Lower lobe of right lung (tissue), 2 donors: Measurements from ENCODE around the gene TPK1. TPM values are rescaled to one million over a fixed set of nuclear protein-coding genes. Genes with fewer than 3 reads are reported as not detected.

ENCODE experiments used
- ATAC-seq, 2 donors: fragments of 200-7000 bp; cut with Tn5 transposase; one replicate each; pipeline ENCODE4 v1.9.1; 2020 to 2022; ENCODE audit warnings: mild to moderate bottlenecking in 2 of 2, moderate library complexity in 2 of 2
- DNase-seq: peaks from one replicate; pipeline ENCODE4 v3.0.0-alpha.2; 2020
- H3K27ac ChIP-seq: fragments of 200-600 bp; one replicate; pipeline ENCODE4 v1.8.0; 2022
- H3K27me3 ChIP-seq: fragments of 200-600 bp; one replicate; pipeline ENCODE4 v1.8.0; 2022; ENCODE audit warnings: low read depth
- H3K36me3 ChIP-seq: fragments of 200-600 bp; one replicate; pipeline ENCODE4 v1.8.0; 2022; ENCODE audit warnings: mild to moderate bottlenecking
- H3K4me1 ChIP-seq: fragments of 200-600 bp; one replicate; pipeline ENCODE4 v1.8.0; 2022
- H3K4me3 ChIP-seq: fragments of 200-600 bp; one replicate; pipeline ENCODE4 v1.8.0; 2022; ENCODE audit warnings: mild to moderate bottlenecking
- H3K9me3 ChIP-seq: fragments of 200-600 bp; one replicate; pipeline ENCODE4 v1.8.0; 2022
- intact Hi-C: fragments of 100-400 bp; cut with DNase I; formaldehyde crosslinking; loops from one replicate; pipeline ENCODE4 v1.11.0; 2022
- total RNA-seq: library from RNA; stranded (reverse); fragmentation: NEBNext Ultra II Directional; extraction: Animal tissue kit (Norgen Biotek cat#: 25700); gene quantifications from one replicate; pipeline ENCODE4 v1.2.1, GENCODE V29; 2021
- TF ChIP-seq, protein P1 (sequence below): fragments of 200-600 bp; IDR thresholded peaks from one replicate; pipeline ENCODE4 v1.8.0; 2022; ENCODE audit warnings: antibody characterized with exemption, mild to moderate bottlenecking
- donor health status: DM: no; HTN: yes; CAD: no; lungs with severe emphysema.

TPK1 gene
- total RNA-seq, 1 donor from 2014 or later = 9.0 TPM

DNA sequence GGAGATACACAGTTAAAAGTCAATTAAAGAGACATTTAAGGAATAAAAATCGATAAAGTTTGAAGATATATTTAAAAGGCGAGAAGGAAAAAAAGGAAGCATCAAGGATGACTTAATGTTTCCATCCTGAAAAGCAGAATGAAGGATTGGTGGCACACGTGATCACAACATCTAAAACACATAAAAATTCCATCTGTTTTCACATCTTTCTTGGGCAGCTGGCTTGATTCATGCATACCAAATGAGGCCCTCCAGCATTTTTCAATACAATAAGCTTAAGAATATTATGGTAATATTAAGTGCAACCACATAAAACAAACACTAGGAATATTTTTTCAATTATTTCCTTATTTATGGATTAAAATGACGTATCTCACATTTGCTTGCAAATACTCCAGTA lies 112.6 kb downstream of the TPK1 start:
- no peak for ATAC-seq
- Histone ChIP-seq H3K27me3 (no peaks in the 10 kb centered on the region), H3K27ac (no peak overlapping the region), H3K36me3 (no peaks in the 10 kb centered on the region), H3K9me3 (no peaks in the 10 kb centered on the region), H3K4me1 (no peaks in the 10 kb centered on the region), H3K4me3 (no peak overlapping the region)
- no peak for DNase-seq
- TF ChIP-seq, protein P1, sequence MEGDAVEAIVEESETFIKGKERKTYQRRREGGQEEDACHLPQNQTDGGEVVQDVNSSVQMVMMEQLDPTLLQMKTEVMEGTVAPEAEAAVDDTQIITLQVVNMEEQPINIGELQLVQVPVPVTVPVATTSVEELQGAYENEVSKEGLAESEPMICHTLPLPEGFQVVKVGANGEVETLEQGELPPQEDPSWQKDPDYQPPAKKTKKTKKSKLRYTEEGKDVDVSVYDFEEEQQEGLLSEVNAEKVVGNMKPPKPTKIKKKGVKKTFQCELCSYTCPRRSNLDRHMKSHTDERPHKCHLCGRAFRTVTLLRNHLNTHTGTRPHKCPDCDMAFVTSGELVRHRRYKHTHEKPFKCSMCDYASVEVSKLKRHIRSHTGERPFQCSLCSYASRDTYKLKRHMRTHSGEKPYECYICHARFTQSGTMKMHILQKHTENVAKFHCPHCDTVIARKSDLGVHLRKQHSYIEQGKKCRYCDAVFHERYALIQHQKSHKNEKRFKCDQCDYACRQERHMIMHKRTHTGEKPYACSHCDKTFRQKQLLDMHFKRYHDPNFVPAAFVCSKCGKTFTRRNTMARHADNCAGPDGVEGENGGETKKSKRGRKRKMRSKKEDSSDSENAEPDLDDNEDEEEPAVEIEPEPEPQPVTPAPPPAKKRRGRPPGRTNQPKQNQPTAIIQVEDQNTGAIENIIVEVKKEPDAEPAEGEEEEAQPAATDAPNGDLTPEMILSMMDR = no peak
- intact Hi-C loops = no loop called here

DNA sequence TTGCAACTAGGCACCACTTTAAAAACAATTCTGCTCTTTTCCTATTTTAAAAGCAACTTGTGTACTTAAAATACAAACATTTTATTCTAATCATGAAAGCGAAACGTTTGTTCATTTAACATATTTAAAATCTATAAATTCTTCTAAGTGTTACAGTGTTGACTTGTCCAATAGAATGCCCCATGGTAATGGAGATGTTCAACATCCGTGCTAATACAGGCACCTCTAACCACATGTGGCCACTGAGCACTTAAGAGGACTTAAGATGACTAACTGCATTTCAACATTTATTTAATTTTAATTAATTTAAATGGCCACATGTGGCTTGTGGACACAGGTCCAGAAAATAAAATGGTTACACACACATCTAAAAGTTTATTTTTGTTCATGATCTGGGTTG lies 115.1 kb downstream of the TPK1 start:
- no peaks in the 10 kb centered on the region for H3K4me1 ChIP-seq
- TF ChIP-seq, protein P1 = no peak
- no peaks in the 10 kb centered on the region for H3K27me3 ChIP-seq
- H3K36me3 ChIP-seq = no peaks in the 10 kb centered on the region
- DNase-seq (no peak), ATAC-seq (no peak)
- H3K27ac ChIP-seq = no peak overlapping the region
- H3K4me3 ChIP-seq = no peak overlapping the region
- no peaks in the 10 kb centered on the region for H3K9me3 ChIP-seq
- intact Hi-C loops = no loop called here

DNA sequence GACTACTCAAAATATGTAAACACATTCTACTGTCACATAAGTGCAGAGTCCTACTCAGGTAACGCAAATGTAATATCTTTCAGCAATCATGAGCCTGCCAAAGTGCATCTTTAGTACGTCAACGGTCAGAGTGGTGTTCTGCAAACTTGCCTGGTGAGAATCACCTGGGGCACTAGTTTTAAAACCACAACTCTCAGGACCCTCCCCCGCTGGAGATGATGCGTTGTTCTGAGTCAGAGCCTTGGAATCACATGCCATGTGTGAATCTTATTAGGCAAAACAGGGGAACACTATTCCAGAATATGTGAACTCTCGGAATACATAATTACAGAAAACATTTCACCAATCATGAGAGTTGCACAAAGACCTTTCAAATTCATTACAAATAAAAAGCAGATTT lies 115.7 kb downstream of the TPK1 start:
- Histone ChIP-seq H3K4me3 (no peak overlapping the region), H3K9me3 (no peaks in the 10 kb centered on the region), H3K27me3 (no peaks in the 10 kb centered on the region), H3K27ac (no peak overlapping the region), H3K36me3 (no peaks in the 10 kb centered on the region), H3K4me1 (no peaks in the 10 kb centered on the region)
- ATAC-seq (no peak), DNase-seq (no peak)
- intact Hi-C loops = no loop called here
- TF ChIP-seq, protein P1 = no peak

DNA sequence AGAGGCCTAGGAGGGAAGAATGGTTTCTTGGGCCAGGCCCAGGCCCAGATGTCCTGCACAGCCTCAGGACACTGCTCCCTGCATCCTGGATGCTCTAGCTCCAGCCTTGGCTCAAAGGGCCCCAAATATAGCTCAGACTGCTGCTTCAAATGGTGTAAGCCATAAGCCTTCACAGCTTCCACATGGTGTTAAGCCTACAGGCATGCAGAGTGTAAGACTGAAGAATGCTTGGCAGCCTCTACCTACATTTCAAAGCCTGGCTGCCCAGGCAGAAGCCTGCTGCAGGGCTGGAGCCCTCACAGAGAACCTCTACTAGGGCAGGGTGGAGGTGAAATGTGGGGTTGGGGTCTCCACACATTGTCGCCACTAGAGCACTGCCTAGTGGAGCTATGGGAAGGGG lies 118.1 kb downstream of the TPK1 start:
- no peak for ATAC-seq

DNA sequence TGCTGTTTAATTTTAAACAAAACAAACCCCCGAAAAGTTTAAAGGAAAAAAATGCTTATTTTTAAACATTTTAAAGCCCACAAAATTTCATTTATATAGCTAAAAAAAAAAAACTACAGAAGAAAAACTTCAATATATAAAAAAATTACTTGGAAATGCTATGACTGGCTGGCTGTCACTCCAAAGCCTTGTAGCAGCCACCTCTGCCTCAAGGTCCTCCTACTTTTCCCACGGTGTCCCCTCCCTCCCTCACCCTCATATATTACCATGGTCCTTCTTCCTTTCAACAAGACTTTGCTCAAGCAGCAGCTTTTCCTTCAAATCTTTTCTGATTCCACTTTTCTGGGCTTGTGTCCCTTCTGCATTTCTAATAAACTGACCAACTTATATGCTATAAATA lies 122.0 kb downstream of the TPK1 start:
- Histone ChIP-seq H3K27ac (no peak overlapping the region), H3K4me3 (no peak overlapping the region), H3K27me3 (no peaks in the 10 kb centered on the region), H3K4me1 (no peaks in the 10 kb centered on the region), H3K9me3 (no peaks in the 10 kb centered on the region), H3K36me3 (no peaks in the 10 kb centered on the region)
- ATAC-seq = no peak
- TF ChIP-seq, protein P1 = no peak
- DNase-seq = no peak
- intact Hi-C loops = no loop called here

More for the DNA sequence above, 118.1 kb downstream of the TPK1 start:
- no peak overlapping the region for H3K4me3 ChIP-seq
- no peaks in the 10 kb centered on the region for H3K36me3 ChIP-seq
- H3K27ac ChIP-seq = no peak overlapping the region
- intact Hi-C loops = no loop called here
- H3K4me1 ChIP-seq = no peaks in the 10 kb centered on the region
- H3K9me3 ChIP-seq = no peaks in the 10 kb centered on the region
- H3K27me3 ChIP-seq = no peaks in the 10 kb centered on the region
- DNase-seq = no peak
- TF ChIP-seq, protein P1 = no peak

DNA sequence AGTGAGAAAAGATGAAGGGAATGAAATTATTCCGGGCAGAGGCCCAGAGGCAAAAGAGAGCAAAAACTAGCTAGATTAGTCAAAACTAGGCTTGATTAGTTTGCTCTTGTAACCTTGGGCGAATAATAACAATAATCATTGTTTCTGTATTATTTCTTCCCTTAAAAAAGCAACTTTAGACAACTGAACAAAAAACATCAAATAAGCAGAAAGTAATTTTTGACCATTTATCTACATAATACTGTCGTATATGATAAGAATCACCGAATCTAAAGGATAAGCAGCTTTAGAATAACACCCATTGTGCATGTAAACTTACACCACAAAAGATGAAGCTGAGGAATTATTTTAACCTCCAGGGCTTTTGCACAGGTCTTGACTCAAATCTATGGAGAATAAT lies 125.1 kb downstream of the TPK1 start:
- no peaks in the 10 kb centered on the region for H3K9me3 ChIP-seq
- TF ChIP-seq, protein P1 = no peak
- no peak for DNase-seq
- H3K36me3 ChIP-seq = no peaks in the 10 kb centered on the region
- ATAC-seq = no peak
- no peaks in the 10 kb centered on the region for H3K4me1 ChIP-seq
- H3K27me3 ChIP-seq = no peaks in the 10 kb centered on the region
- H3K4me3 ChIP-seq = no peak overlapping the region
- intact Hi-C loops = no loop called here
- H3K27ac ChIP-seq = no peak overlapping the region
